ENCODE results near the gene SYNJ2. TPM values are rescaled to one million over a fixed set of nuclear protein-coding genes. Genes with fewer than 3 reads are reported as not detected.
A peak's percentile ranks its signal among the peaks of the same experiment; 100 is the strongest.

Gene SYNJ2
- total and polyA plus RNA-seq, 7 donors, result 2.6 to 30.2 (median 6.1) TPM

- TF ChIP-seq, protein P1, sequence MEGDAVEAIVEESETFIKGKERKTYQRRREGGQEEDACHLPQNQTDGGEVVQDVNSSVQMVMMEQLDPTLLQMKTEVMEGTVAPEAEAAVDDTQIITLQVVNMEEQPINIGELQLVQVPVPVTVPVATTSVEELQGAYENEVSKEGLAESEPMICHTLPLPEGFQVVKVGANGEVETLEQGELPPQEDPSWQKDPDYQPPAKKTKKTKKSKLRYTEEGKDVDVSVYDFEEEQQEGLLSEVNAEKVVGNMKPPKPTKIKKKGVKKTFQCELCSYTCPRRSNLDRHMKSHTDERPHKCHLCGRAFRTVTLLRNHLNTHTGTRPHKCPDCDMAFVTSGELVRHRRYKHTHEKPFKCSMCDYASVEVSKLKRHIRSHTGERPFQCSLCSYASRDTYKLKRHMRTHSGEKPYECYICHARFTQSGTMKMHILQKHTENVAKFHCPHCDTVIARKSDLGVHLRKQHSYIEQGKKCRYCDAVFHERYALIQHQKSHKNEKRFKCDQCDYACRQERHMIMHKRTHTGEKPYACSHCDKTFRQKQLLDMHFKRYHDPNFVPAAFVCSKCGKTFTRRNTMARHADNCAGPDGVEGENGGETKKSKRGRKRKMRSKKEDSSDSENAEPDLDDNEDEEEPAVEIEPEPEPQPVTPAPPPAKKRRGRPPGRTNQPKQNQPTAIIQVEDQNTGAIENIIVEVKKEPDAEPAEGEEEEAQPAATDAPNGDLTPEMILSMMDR (IDR thresholded peaks at IDR 0.05), result no peak
- Histone ChIP-seq H3K4me1 (peaks cover 12% of the 10 kb centered on the region), H3K27ac (peak overlapping the region; percentile 4), H3K9me3 (no peaks in the 10 kb centered on the region), H3K36me3 (ENCODE audit: insufficient read depth in 1 of 2, low read depth in 1 of 2) (no peaks in the 10 kb centered on the region), H3K4me3 (no peak overlapping the region), H3K27me3 (ENCODE audit: insufficient read depth in 3 of 3, low read length in 2 of 3) (no peaks in the 10 kb centered on the region)
- DNase-seq (peak in 1 of 2 donors; percentile 26), ATAC-seq (no peak)
- 97 to 98% (median 97%) methylated on average over 6 of the region's 6 CpGs for WGBS, 3 donors
- intact Hi-C loops (cut with DNase I), result no loop called here
Measured at GRCh38 chr6:158009935-158010585, 28.4 kb downstream of the SYNJ2 start.

- WGBS, 3 donors, result 94 to 96% (median 95%) methylated on average over 19 of the region's 19 CpGs
- DNase-seq (peak in 1 of 2 donors; percentile 30), ATAC-seq (no peak)
- Histone ChIP-seq H3K27me3 (ENCODE audit: insufficient read depth in 3 of 3, low read length in 2 of 3) (no peaks in the 10 kb centered on the region), H3K4me1 (peaks cover 12% of the 10 kb centered on the region), H3K4me3 (no peak overlapping the region), H3K9me3 (no peaks in the 10 kb centered on the region), H3K27ac (no peak overlapping the region), H3K36me3 (ENCODE audit: insufficient read depth in 1 of 2, low read depth in 1 of 2) (no peaks in the 10 kb centered on the region)
- TF ChIP-seq, protein P1 (IDR thresholded peaks at IDR 0.05), result no peak
- intact Hi-C loops (cut with DNase I), result no loop called here
Measured at GRCh38 chr6:158010591-158011477, 29.2 kb downstream of the SYNJ2 start.

DNA sequence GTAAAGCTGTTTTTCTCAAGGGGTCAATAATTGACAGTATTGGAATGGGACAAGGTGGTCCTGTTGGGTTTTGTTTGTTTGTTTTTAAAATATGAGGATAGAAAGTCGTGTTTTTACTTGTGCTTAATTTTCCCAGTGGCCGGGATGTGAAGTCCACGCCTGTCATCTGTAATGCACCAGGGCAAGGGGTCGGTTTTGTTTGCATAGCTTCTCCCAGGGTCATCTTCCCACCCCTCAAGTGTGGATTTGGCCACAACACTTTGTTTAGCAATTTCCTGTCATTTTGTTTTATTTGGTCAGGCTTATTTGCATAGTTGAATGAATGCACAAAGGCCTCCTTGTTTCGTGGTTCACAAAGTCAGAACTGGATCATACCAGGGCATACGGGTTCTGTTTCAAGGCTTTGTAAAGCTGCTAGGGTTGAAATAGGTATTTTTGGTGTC, 29.8 kb downstream of the SYNJ2 start:
- DNase-seq (no peak), ATAC-seq (no peak)
- H3K27me3 ChIP-seq (ENCODE audit: insufficient read depth in 3 of 3, low read length in 2 of 3), result no peaks in the 10 kb centered on the region
- H3K36me3 ChIP-seq (ENCODE audit: insufficient read depth in 1 of 2, low read depth in 1 of 2), result no peaks in the 10 kb centered on the region
- TF ChIP-seq, protein P1 (IDR thresholded peaks at IDR 0.05), result no peak
- H3K4me1 ChIP-seq, result peaks cover 12% of the 10 kb centered on the region
- no peak overlapping the region for H3K4me3 ChIP-seq
- intact Hi-C loops (cut with DNase I), result no loop called here
- no peak overlapping the region for H3K27ac ChIP-seq
- WGBS, 3 donors, result 75 to 81% (median 80%) methylated on average over 6 of the region's 6 CpGs
- H3K9me3 ChIP-seq, result no peaks in the 10 kb centered on the region

- Histone ChIP-seq H3K36me3 (ENCODE audit: insufficient read depth in 1 of 2, low read depth in 1 of 2) (no peaks in the 10 kb centered on the region), H3K4me1 (peaks cover 12% of the 10 kb centered on the region), H3K4me3 (no peak overlapping the region), H3K27me3 (ENCODE audit: insufficient read depth in 3 of 3, low read length in 2 of 3) (no peaks in the 10 kb centered on the region), H3K27ac (no peak overlapping the region), H3K9me3 (no peaks in the 10 kb centered on the region)
- TF ChIP-seq, protein P1 (IDR thresholded peaks at IDR 0.05), result no peak
- no peak for ATAC-seq
- intact Hi-C loops (cut with DNase I), result no loop called here
- peak in 1 of 2 donors; percentile 6 for DNase-seq
- WGBS, 3 donors, result 85 to 86% (median 85%) methylated on average over 7 of the region's 7 CpGs
Measured at GRCh38 chr6:158011980-158012566, 30.4 kb downstream of the SYNJ2 start.
